GM12865 (cell line): ENCODE results near the gene SDCCAG8.

Experiments used
- DNase-seq: peaks from one replicate; pipeline ENCODE4 v3.0.0; 2010; ENCODE audit warnings: low read depth
- H3K4me3 ChIP-seq: 2 replicates; pipeline ENCODE4 v1.5.1; 2011; ENCODE audit warnings: mild to moderate bottlenecking, low read depth, low read length, control low read depth
- CTCF ChIP-seq: IDR thresholded peaks from 2 replicates; pipeline ENCODE4 v1.5.1; 2011; ENCODE audit warnings: low read length, control low read depth, low read depth, inconsistent platforms; ENCODE audit not compliant: insufficient read depth; ENCODE audit errors: missing control alignments

Gene SDCCAG8

GRCh38 chr1:243254233-243254926 lies 1.5 kb upstream of the SDCCAG8 start:
- peak; percentile 78 for DNase-seq
- peak overlapping the region; percentile 88 for H3K4me3 ChIP-seq
- TF ChIP-seq CTCF, result no peak

GRCh38 chr1:243254927-243255790 lies 682 bp upstream of the SDCCAG8 start, which contains the start of gene CEP170:
Gene CEP170, minus strand, starts transcription at chr1:243255281. Its CDS starts 30,001 bp downstream, at chr1:243225280.
- peak within 1 kb of the TSS; percentile 88 for H3K4me3 ChIP-seq
- peak; percentile 98 for DNase-seq
- no peak for TF ChIP-seq CTCF

GRCh38 chr1:243256590-243256989 lies 749 bp downstream of the SDCCAG8 start:
- TF ChIP-seq CTCF, result no peak
- DNase-seq, result no peak

GRCh38 chr1:243257189-243257588 lies 1.3 kb downstream of the SDCCAG8 start:
- DNase-seq, result no peak
- TF ChIP-seq CTCF, result no peak
- no peak overlapping the region; the same call in 1 of the 2 replicates for H3K4me3 ChIP-seq

More at GRCh38 chr1:243256590-243256989, 749 bp downstream of the SDCCAG8 start:
- H3K4me3 ChIP-seq, result peak overlapping the region; percentile 88

- no peak for TF ChIP-seq CTCF
- DNase-seq, result no peak
- no peak overlapping the region for H3K4me3 ChIP-seq
These were observed 2.9 kb downstream of the SDCCAG8 start for GRCh38 chr1:243258731-243259130.

- TF ChIP-seq CTCF, result no peak
- H3K4me3 ChIP-seq, result no peak overlapping the region
- no peak for DNase-seq
These were observed 4.5 kb downstream of the SDCCAG8 start for GRCh38 chr1:243260221-243260880.
